GM19035 (cell line): ENCODE data around the gene PELI1.

ENCODE experiments used
- ATAC-seq: cut with Tn5 transposase; IDR thresholded peaks from one replicate; pipeline ENCODE4 v1.9.1; 2021; ENCODE audit not compliant: unreplicated experiment

Gene PELI1, protein sequence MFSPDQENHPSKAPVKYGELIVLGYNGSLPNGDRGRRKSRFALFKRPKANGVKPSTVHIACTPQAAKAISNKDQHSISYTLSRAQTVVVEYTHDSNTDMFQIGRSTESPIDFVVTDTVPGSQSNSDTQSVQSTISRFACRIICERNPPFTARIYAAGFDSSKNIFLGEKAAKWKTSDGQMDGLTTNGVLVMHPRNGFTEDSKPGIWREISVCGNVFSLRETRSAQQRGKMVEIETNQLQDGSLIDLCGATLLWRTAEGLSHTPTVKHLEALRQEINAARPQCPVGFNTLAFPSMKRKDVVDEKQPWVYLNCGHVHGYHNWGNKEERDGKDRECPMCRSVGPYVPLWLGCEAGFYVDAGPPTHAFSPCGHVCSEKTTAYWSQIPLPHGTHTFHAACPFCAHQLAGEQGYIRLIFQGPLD

DNA sequence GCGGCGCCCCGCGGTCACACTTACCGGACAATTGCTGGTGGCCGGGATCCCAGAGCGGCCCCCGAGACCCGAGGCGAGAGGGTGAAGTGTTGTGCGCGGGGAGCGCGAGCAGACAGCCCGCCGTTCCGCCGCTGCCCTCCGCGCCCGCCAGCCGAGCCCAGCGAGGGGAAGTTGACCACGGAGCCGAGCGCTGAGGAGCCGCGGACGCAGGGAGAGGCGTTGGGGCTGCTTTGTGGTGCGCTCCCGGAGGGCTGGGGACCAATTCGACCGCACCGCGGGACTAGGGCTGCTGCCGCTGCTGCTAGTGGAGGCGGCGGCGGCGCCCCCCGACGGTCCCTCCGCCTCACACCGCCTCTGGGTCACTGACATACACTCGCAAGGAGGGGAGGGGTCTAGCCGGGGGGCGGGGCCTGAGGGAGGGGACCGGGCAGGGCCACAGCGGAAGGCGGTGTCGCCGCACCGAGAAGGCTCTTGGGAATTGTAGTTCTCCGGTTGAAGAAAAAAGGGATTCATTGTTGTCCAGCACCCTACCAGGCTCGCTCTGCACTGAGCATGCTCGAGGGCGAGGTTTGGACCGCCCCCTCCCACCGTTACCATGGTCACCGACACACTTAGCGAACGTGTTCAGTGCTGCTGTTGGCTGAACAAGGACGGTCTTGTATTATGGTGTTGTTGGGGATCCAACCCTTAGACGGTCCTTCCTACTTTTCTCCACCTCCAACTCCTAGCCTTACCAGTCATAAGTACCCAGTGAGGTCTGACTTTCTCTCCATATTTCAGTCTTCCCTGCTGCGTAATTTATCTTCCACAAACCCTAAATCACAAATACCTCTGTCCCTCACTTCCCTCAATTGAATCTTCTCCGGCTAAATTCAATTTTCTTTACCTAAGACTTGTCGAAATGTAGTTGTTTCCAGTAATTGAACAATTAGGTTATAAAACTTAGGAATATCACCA, at the start of gene PELI1:
TSS of gene PELI1 (minus strand) at position 364 of the 957 bp plus-strand sequence. CDS start 36,110 bp downstream, outside the sequence.
- ATAC-seq, result peak; percentile 81

DNA sequence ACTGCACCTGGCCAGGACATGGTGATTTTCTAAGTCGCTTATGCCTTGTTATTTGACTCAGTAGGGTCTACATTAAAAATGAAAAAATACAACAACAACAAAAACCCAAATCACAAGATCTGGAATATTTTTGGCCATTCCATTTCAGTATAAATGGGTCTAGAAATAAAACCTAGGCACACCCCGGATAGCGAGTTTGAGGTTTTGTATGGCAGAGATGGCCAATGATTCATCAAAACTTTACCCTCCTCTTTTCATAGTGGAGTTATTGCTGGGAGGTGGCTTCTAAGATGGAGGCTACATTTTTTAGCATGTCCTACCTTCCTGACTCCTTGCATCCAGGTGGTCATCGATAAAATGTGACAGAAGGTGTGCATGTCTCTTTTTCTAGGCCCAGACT, 49.3 kb upstream of the PELI1 start:
- ATAC-seq, result no peak

- no peak for ATAC-seq
These were observed 48.5 kb upstream of the PELI1 start for GRCh38 chr2:64192664-64193105.

DNA sequence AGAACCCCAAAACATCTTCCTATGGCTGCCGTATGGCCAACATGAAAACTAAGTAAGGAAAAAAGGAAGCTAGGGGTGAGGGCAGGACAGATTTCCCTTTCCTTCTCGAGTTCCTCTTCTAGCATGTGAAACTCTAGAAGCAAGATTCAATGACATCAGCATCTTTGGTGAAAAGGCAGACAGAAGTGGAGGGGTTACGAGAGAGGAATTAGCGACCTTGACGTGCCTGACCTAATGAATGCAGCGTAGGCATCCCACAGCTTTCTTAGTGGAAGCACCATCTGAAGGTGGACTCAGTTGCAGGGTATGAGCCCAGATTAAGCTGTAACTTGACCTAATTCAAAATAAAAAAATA, 47.9 kb upstream of the PELI1 start:
- ATAC-seq, result no peak

- ATAC-seq, result no peak
These were observed 45.4 kb upstream of the PELI1 start for GRCh38 chr2:64189586-64189985.

DNA sequence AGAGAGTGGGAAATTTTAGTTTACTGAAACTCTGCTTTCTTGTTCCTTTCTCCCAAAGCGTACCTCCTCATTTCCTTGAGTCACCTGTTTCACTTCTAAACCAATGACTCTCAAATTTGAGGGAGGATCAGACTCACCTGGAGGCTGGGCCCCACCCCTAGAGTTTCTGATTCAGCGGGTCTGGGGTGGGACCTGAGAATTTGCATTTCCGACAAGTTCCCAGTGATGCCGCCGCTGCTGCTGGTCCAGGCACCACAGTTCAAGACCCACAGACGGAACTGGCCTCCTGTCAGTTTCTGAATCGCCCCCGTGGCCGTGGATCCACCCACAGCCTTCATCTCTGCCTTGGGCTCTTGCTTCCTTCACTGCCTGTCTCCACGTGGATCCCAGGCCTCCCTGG, 44.9 kb upstream of the PELI1 start:
- ATAC-seq, result no peak

DNA sequence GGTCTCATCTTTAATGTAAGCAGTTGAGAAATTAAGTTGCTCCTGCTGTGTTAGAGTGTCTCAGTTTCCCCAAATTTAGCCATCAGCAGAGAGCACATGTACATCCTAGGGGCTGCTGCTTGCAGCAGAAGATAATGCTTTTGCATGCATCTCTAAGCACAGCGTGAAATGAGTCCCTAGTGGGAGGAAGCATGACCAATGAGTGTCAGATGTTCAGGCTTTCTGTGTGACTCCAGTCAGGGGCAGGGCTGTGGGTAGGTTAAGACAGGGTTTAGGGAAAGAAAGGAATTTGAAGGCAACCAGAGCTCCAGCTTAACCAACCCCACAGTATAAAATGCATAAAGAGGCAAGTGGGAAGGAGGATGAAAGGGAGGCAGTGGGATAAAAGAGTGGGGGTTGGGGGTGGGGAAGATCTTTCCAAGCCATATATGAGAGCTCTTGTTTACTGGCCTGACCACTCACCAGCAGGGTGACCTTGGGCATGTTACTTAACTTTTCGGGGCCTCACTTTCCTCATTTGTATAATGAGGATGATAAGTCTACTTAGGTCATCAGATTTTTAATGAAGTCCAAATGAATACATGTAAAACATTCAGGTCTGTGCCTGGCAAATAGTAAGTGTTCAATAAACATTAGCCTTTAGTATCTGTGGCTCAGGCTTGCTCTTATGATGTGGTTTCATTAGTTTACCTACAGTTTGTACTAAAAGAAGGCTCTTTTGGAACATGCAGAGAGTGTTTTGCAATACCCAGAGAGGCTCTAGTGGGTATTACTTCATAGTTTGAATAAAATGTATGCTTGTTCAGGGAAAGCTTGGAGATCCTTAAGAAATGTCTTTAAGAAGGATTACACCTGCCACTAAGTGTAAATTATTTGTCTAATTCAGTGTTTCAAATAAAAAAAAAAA, 42.7 kb upstream of the PELI1 start:
- ATAC-seq, result no peak

DNA sequence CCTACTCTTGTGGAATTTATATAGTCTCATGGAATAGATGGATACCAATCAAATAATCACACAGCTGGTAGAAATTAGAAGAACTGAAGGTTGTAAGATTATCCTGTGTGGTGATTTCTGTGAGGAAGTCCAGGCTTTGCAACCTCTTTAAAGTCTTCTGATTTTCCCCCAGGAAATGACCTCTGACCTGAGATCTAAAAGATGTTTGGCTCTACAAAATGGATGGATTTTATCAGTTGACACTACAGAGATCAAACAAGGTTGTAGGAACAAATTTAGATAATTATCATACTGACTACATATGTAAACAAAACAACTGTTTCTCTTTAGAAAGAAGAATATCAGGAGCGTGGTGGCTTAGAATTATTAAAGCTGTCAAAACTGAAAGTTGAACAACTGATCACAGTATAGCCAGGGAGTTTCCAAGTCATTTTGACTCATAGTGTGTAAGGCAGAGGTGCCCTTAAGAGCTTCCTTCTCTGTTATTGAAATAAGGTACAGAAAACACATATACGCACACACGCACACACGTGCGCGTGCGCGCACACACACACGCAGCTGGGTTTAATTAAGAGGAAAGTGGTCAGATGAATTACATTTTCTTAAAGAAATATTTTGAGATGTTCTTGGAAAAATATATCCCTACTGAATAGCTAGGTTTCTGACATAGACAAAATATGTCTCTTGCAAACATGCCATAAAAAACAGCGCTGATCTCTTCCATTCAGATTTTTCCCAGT, 35.5 kb upstream of the PELI1 start:
- peak; percentile 89 for ATAC-seq

GRCh38 chr2:64177315-64177714, 33.1 kb upstream of the PELI1 start:
- ATAC-seq, result no peak

DNA sequence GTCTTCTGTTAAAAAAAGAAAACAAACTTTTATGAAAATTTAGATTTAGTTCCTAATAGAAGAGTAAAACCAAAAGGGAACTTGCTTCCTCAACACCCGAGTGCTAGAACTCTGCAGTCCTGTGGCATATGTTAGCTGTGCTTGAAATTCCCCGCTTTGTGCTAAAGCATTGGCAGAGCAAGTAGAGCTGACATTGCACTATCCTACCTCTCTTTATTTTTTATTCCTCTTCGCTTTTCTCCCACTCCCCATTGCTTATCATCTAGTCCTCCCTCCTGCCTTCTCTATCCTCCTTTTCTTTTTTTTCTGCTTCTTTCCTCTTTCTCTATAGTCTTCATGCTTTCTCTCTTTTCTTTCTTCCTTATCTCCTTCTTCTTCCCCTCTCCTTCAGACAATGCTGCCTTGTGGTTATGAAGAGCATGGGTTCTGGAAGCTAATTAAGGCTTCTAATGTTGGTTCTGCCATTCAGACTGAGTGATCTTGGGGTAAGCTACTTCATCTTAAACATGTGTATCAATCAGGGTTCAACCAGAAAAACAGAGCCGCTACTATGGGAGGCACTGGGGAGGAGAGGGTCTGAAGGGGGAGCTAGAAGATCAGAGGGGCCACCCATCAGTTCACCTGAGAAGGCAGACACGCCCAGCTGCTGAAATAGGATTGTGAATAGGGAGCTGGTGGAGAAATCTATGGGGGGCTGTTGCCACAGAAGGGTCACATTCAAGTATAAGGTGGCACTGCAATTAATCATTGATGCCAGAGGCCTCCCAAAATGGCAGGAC, 31.4 kb upstream of the PELI1 start:
- no peak for ATAC-seq

- no peak for ATAC-seq
These were observed 29.2 kb upstream of the PELI1 start for GRCh38 chr2:64173156-64174135.

DNA sequence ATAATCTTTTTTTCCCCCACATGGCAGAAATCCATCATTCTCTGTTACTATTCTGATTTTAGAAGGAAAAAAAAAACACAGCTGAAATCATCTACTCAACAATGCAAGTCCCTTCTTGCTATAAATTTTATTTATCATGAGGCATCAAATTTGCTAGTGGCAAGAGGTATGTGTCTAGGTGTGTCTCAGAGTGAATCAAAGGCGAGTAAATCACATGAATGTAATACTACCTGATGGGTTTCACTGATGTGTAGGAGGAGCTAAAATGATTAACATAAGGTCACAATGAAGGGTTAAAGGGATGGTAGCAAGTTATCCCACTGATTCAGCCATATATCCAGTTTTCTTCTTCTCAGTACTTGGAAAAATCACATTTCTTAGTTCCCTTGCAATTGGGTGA, 24.5 kb upstream of the PELI1 start:
- no peak for ATAC-seq

GRCh38 chr2:64168201-64168600, 24.0 kb upstream of the PELI1 start:
- no peak for ATAC-seq

DNA sequence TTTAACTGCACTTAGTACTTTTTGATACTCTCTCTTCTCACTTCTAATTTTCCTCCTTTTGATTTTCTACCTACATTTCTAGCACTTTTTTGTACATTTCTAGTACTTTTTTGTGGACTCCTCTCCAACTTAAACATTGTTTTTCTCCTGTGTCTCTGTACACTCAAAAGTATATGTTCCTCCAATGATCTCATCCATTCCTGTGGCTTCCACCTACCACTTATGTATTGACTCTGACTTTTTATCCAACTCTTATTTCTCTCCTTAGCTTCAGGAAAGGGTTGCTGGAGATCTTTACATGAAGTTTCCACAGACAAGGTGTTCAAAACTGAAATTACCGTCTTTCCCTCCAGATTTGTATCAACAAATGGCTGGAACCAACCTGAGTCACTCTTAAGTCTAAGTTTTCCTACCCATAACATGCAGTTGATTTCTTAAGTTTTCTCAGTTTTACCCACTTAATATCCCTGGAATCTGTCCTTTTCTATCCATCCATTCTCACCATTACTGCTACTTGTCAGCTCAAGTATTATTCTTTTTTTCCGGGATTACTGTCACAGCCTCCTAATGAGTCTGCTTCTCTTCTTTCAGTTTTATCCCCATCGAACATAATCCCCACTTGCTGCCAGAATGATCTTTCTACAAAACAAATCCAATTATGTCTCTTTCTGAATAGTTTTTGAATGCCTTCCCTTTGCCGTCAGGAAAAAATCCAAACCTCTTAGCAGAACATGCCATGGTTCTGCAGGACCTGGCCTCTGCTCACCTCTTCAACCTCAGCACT, 22.6 kb upstream of the PELI1 start:
- no peak for ATAC-seq

- no peak for ATAC-seq
These were observed 22.0 kb upstream of the PELI1 start for GRCh38 chr2:64166212-64166611.

- no peak for ATAC-seq
These were observed 21.5 kb upstream of the PELI1 start for GRCh38 chr2:64165706-64166105.

GRCh38 chr2:64164629-64165028, 20.4 kb upstream of the PELI1 start:
- ATAC-seq, result no peak
